Measurements from ENCODE around the gene SDE2. TPM values are rescaled to one million over a fixed set of nuclear protein-coding genes. Genes with fewer than 3 reads are reported as not detected.

The SDE2 gene
- total and polyA plus RNA-seq, 2 experiments from 2014 or later = 17.6 to 21.1 TPM

DNA sequence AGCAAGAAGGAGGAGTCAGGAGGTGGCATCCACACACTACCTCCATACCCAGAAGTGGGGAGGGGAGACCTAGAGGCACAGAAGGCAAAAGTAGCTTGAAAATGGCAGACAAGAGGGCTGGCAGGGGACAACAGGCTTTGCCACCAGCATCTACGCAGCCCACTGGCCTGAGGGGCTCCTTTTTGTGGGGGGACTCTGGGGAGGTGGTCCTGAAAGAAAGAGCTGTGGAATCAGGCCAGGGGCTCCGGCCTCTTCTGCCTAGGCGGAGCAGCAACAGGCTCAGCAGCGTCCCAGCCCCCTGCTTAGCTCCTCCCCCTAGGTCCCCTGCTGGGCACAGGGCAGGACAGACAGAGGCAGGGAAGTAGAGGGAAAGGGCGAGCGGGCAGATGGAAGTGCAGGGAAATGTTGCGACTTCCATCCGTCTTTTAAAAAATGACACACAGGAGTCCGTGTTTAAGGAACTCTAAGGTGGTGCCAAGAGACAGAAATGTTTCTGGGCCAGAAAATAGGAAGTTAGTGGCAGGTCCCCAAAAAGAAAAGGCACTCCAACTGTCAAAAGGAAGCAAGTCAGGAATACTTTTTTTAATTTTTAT, 48.1 kb downstream of the SDE2 start:
- no peak for DNase-seq (ENCODE audit: low read depth in 1 of 2, low spot score in 1 of 2)
- Histone ChIP-seq H3K27me3 (no peaks in the 10 kb centered on the region), H3K27ac (no peak overlapping the region), H3K9me3 (ENCODE audit: low read depth) (no peaks in the 10 kb centered on the region), H3K4me1 (ENCODE audit: low read depth) (peaks cover 3% of the 10 kb centered on the region), H3K36me3 (no peaks in the 10 kb centered on the region), H3K4me3 (no peak overlapping the region)
- TF ChIP-seq, protein P1, sequence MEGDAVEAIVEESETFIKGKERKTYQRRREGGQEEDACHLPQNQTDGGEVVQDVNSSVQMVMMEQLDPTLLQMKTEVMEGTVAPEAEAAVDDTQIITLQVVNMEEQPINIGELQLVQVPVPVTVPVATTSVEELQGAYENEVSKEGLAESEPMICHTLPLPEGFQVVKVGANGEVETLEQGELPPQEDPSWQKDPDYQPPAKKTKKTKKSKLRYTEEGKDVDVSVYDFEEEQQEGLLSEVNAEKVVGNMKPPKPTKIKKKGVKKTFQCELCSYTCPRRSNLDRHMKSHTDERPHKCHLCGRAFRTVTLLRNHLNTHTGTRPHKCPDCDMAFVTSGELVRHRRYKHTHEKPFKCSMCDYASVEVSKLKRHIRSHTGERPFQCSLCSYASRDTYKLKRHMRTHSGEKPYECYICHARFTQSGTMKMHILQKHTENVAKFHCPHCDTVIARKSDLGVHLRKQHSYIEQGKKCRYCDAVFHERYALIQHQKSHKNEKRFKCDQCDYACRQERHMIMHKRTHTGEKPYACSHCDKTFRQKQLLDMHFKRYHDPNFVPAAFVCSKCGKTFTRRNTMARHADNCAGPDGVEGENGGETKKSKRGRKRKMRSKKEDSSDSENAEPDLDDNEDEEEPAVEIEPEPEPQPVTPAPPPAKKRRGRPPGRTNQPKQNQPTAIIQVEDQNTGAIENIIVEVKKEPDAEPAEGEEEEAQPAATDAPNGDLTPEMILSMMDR (IDR thresholded peaks at IDR 0.05; ENCODE audit: low read depth, low read length) = no peak

GRCh38 chr1:225949041-225949440, 50.1 kb downstream of the SDE2 start:
- Histone ChIP-seq H3K9me3 (ENCODE audit: low read depth) (no peaks in the 10 kb centered on the region), H3K36me3 (no peaks in the 10 kb centered on the region), H3K4me3 (no peak overlapping the region), H3K4me1 (ENCODE audit: low read depth) (peaks cover 3% of the 10 kb centered on the region), H3K27ac (no peak overlapping the region), H3K27me3 (no peaks in the 10 kb centered on the region)
- TF ChIP-seq, protein P1 (IDR thresholded peaks at IDR 0.05; ENCODE audit: low read depth, low read length) = no peak
- no peak for DNase-seq (ENCODE audit: low read depth in 1 of 2, low spot score in 1 of 2)

DNA sequence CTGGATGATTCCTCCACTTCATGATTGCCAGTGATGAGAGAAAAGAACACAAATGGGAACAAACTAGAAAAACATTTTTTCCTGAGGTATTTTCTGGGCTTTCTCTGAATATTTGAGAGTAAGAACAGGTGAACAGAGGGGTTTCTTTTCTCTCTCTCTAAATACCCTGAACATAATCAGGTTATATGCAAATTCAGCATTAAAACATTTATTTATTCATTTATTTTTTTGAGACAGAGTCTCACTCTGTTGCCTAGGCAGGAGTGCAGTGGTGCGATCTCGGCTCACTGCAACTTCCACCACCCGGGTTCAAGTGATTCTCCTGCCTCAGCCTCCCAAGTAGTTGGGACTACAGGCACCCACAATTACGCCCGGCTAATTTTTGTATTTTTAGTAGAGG, 52.3 kb downstream of the SDE2 start:
- no peak for DNase-seq (ENCODE audit: low read depth in 1 of 2, low spot score in 1 of 2)
- Histone ChIP-seq H3K4me1 (ENCODE audit: low read depth) (peaks cover 5% of the 10 kb centered on the region), H3K36me3 (no peaks in the 10 kb centered on the region), H3K4me3 (no peak overlapping the region), H3K27me3 (no peaks in the 10 kb centered on the region), H3K27ac (no peak overlapping the region), H3K9me3 (ENCODE audit: low read depth) (no peaks in the 10 kb centered on the region)
- TF ChIP-seq, protein P1 (IDR thresholded peaks at IDR 0.05; ENCODE audit: low read depth, low read length) = no peak

- Histone ChIP-seq H3K9me3 (ENCODE audit: low read depth) (no peaks in the 10 kb centered on the region), H3K4me3 (no peak overlapping the region), H3K27me3 (no peaks in the 10 kb centered on the region), H3K4me1 (ENCODE audit: low read depth) (peaks cover 12% of the 10 kb centered on the region), H3K36me3 (no peaks in the 10 kb centered on the region), H3K27ac (no peak overlapping the region)
- TF ChIP-seq, protein P1 (IDR thresholded peaks at IDR 0.05; ENCODE audit: low read depth, low read length) = no peak
- no peak for DNase-seq (ENCODE audit: low read depth in 1 of 2, low spot score in 1 of 2)
These were observed 53.0 kb downstream of the SDE2 start for GRCh38 chr1:225946082-225946620.

GRCh38 chr1:225945564-225945963, 53.6 kb downstream of the SDE2 start:
- H3K27ac ChIP-seq = no peak overlapping the region
- TF ChIP-seq, protein P1 (IDR thresholded peaks at IDR 0.05; ENCODE audit: low read depth, low read length) = no peak
- DNase-seq (ENCODE audit: low read depth in 1 of 2, low spot score in 1 of 2) = peak in 1 of 2 donors; percentile 13
- peaks cover 17% of the 10 kb centered on the region for H3K4me1 ChIP-seq (ENCODE audit: low read depth)
- no peaks in the 10 kb centered on the region for H3K9me3 ChIP-seq (ENCODE audit: low read depth)
- H3K27me3 ChIP-seq = no peaks in the 10 kb centered on the region
- H3K4me3 ChIP-seq = no peak overlapping the region
- H3K36me3 ChIP-seq = no peaks in the 10 kb centered on the region

All from cardiac muscle cell (in vitro differentiated cells and primary cell).